H1 (cell line): Measurements from ENCODE around the gene BACE1. TPM values are rescaled to one million over a fixed set of nuclear protein-coding genes. Genes with fewer than 3 reads are reported as not detected.
A peak's percentile ranks its signal among the peaks of the same experiment; 100 is the strongest.

Source experiments
- CTCF ChIA-PET: fragments of 300-600 bp; sonication (Branson Sonifier 250); formaldehyde crosslinking; loops from one replicate; lab custom pipeline; 2021; ENCODE audit not compliant: partially characterized antibody; lab: Charles Lee
- POLR2A ChIA-PET: fragments of 300-600 bp; sonication (Branson Sonifier 250); formaldehyde crosslinking; loops from one replicate; lab custom pipeline; 2021; ENCODE audit warnings: inconsistent platforms; ENCODE audit not compliant: partially characterized antibody; lab: Charles Lee
- DNase-seq, 2 experiments: peaks; one replicate each; pipeline versions ENCODE4 v3.0.0 to v3.0.0-alpha.2; 2010 to 2022; ENCODE audit warnings: low spot score in 2 of 2, low read depth in 1 of 2, mixed read lengths in 1 of 2
- FAIRE-seq: peaks from 2 replicates; lab custom pipeline; 2011; peaks lifted over from hg19 to GRCh38; lab: Jason Lieb, UNC
- H2AFZ ChIP-seq: 2 replicates; pipeline ENCODE4 v1.8.1; 2012; ENCODE audit warnings: low read length, inconsistent platforms
- H2AK5ac ChIP-seq: 2 replicates; pipeline ENCODE4 v1.6.1; 2013; ENCODE audit warnings: low read depth, low read length
- H2BK120ac ChIP-seq: replicated peaks from 2 replicates; pipeline ENCODE3; 2013; ENCODE audit warnings: low read depth, low read length, inconsistent platforms
- H2BK12ac ChIP-seq: 2 replicates; pipeline ENCODE4 v1.6.1; 2013; ENCODE audit warnings: low read depth, low read length
- H2BK15ac ChIP-seq: 2 replicates; pipeline ENCODE4 v1.6.1; 2013; ENCODE audit warnings: low read length
- H2BK20ac ChIP-seq: 2 replicates; pipeline ENCODE4 v1.6.1; 2013; ENCODE audit warnings: low read length
- H2BK5ac ChIP-seq: 2 replicates; pipeline ENCODE4 v1.6.1; 2013; ENCODE audit warnings: low read depth, low read length
- H3K14ac ChIP-seq: 2 replicates; pipeline ENCODE4 v1.6.1; 2013; ENCODE audit warnings: inconsistent platforms; ENCODE audit not compliant: insufficient read length
- H3K18ac ChIP-seq: 2 replicates; pipeline ENCODE4 v1.6.1; 2013; ENCODE audit warnings: low read length; ENCODE audit errors: extremely low read depth
- H3K23ac ChIP-seq: 2 replicates; pipeline ENCODE4 v1.6.1; 2013; ENCODE audit warnings: inconsistent platforms; ENCODE audit not compliant: insufficient read length
- H3K23me2 ChIP-seq: 2 replicates; pipeline ENCODE4 v1.6.1; 2013; ENCODE audit warnings: low read depth, low read length
- H3K27ac ChIP-seq: 2 replicates; pipeline ENCODE4 v1.6.1; 2011; ENCODE audit warnings: low read depth, low read length, inconsistent platforms
- H3K27me3 ChIP-seq, 4 experiments: replicated peaks in 1 of 4; 1 replicate in 1 of 4; 2 replicates in 3 of 4; pipeline versions ENCODE4 v1.6.1 to v1.8.1; 2011 to 2013; ENCODE audit warnings: low read length in 3 of 4, mild to moderate bottlenecking in 3 of 4, inconsistent platforms in 2 of 4, mixed read lengths in 2 of 4, moderate library complexity in 1 of 4; ENCODE audit not compliant: control insufficient read depth in 3 of 4, insufficient read depth in 3 of 4; ENCODE audit errors: extremely low read depth in 1 of 4
- H3K36me3 ChIP-seq, 4 experiments: 2 replicates each; pipeline versions ENCODE4 v1.6.1 to v1.8.1; 2011 to 2013; ENCODE audit warnings: mild to moderate bottlenecking in 4 of 4, low read length in 3 of 4, moderate library complexity in 2 of 4, control low read depth in 1 of 4, inconsistent platforms in 1 of 4; ENCODE audit not compliant: insufficient read depth in 4 of 4, control insufficient read depth in 2 of 4
- H3K4ac ChIP-seq: replicated peaks from 2 replicates; pipeline ENCODE3; 2013; ENCODE audit warnings: low read length, low read depth, mixed read lengths, inconsistent platforms; ENCODE audit not compliant: insufficient read length
- H3K4me1 ChIP-seq, 4 experiments: replicated peaks in 1 of 4; 1 replicate in 1 of 4; 2 replicates in 3 of 4; pipeline versions ENCODE4 v1.6.1 to v1.8.1; 2011 to 2013; ENCODE audit warnings: low read length in 3 of 4, inconsistent platforms in 2 of 4, mixed read lengths in 1 of 4; ENCODE audit not compliant: insufficient read depth in 4 of 4, control insufficient read depth in 3 of 4
- H3K4me2 ChIP-seq, 2 experiments: 2 replicates each; pipeline versions ENCODE4 v1.6.1 to v1.8.1; 2011 to 2013; ENCODE audit warnings: low read depth in 2 of 2, low read length in 2 of 2, control low read depth in 1 of 2, inconsistent platforms in 1 of 2, mild to moderate bottlenecking in 1 of 2; ENCODE audit not compliant: insufficient read depth in 1 of 2
- H3K4me3 ChIP-seq, 4 experiments: fragments of 200-600, 300-600 bp in 1 of 4; sonication (generic), shearing (Covaris generic), sonication (Bioruptor Twin) in 1 of 4; 2 replicates each; pipeline versions ENCODE4 v1.5.1 to v1.8.1; 2011 to 2016; ENCODE audit warnings: low read length in 4 of 4, low read depth in 3 of 4, control low read depth in 2 of 4, inconsistent platforms in 2 of 4, mild to moderate bottlenecking in 2 of 4, mixed read lengths in 1 of 4, moderate library complexity in 1 of 4; ENCODE audit not compliant: insufficient read depth in 2 of 4; ENCODE audit errors: extremely low read depth in 1 of 4
- H3K56ac ChIP-seq: replicated peaks from 2 replicates; pipeline ENCODE3; 2013; ENCODE audit warnings: low read depth, mild to moderate bottlenecking, mixed read lengths, low read length, inconsistent platforms; ENCODE audit not compliant: insufficient read length
- H3K79me1 ChIP-seq: 2 replicates; pipeline ENCODE4 v1.6.1; 2013; ENCODE audit warnings: low read depth, low read length, control low read depth
- H3K79me2 ChIP-seq, 2 experiments: 2 replicates each; pipeline versions ENCODE4 v1.6.1 to v1.8.1; 2012 to 2013; ENCODE audit warnings: low read length in 2 of 2, mild to moderate bottlenecking in 2 of 2, inconsistent platforms in 1 of 2; ENCODE audit not compliant: insufficient read depth in 2 of 2, control insufficient read depth in 1 of 2
- H3K9ac ChIP-seq, 4 experiments: replicated peaks in 1 of 4; 1 replicate in 1 of 4; 2 replicates in 3 of 4; pipeline versions ENCODE4 v1.6.1 to v1.8.1; 2011 to 2013; ENCODE audit warnings: low read depth in 3 of 4, low read length in 3 of 4, control low read depth in 2 of 4, mild to moderate bottlenecking in 2 of 4, moderate library complexity in 2 of 4, inconsistent platforms in 1 of 4; ENCODE audit errors: extremely low read depth in 1 of 4
- H3K9me3 ChIP-seq, 2 experiments: 2 replicates each; pipeline versions ENCODE4 v1.6.1 to v1.8.1; 2012 to 2013; ENCODE audit warnings: mild to moderate bottlenecking in 2 of 2, moderate library complexity in 2 of 2, control low read depth in 1 of 2, inconsistent platforms in 1 of 2, low read depth in 1 of 2, low read length in 1 of 2, mixed read lengths in 1 of 2; ENCODE audit not compliant: insufficient read depth in 2 of 2
- H4K20me1 ChIP-seq, 2 experiments: replicated peaks in 1 of 2; 2 replicates each; pipeline versions ENCODE3 to v1.8.1; 2011 to 2013; ENCODE audit warnings: inconsistent platforms in 2 of 2, low read length in 2 of 2, mild to moderate bottlenecking in 1 of 2; ENCODE audit not compliant: insufficient read depth in 2 of 2, control insufficient read depth in 1 of 2
- H4K5ac ChIP-seq: 2 replicates; pipeline ENCODE4 v1.6.1; 2013; ENCODE audit warnings: low read length, low read depth, mixed read lengths, inconsistent platforms; ENCODE audit not compliant: insufficient read length
- H4K8ac ChIP-seq: 2 replicates; pipeline ENCODE4 v1.8.0; 2013; ENCODE audit warnings: mild to moderate bottlenecking, moderate library complexity, low read length, inconsistent platforms; ENCODE audit not compliant: insufficient read depth; ENCODE audit errors: extremely low read depth
- H4K91ac ChIP-seq: replicated peaks from 2 replicates; pipeline ENCODE3; 2013; ENCODE audit warnings: low read length, mixed read lengths, inconsistent platforms; ENCODE audit not compliant: insufficient read length
- ATF2 ChIP-seq: IDR thresholded peaks from 2 replicates; pipeline ENCODE4 v1.6.1; 2012; ENCODE audit warnings: low read length, inconsistent platforms
- EP300 ChIP-seq, 2 experiments: IDR thresholded peaks; 1 replicate in 1 of 2; 2 replicates in 1 of 2; pipeline ENCODE4 v1.6.1; 2011 to 2012; ENCODE audit warnings: low read depth in 2 of 2, low read length in 2 of 2, mild to moderate bottlenecking in 2 of 2, borderline replicate concordance in 1 of 2, inconsistent platforms in 1 of 2, moderate library complexity in 1 of 2
- FOSL1 ChIP-seq: IDR thresholded peaks from 2 replicates; pipeline ENCODE4 v1.6.1; 2011; ENCODE audit warnings: mild to moderate bottlenecking, low read depth, low read length, moderate library complexity; ENCODE audit not compliant: insufficient read depth
- GABPA ChIP-seq: IDR thresholded peaks from 2 replicates; pipeline ENCODE4 v1.6.1; 2011; ENCODE audit warnings: mild to moderate bottlenecking, low read length, moderate library complexity, borderline replicate concordance; ENCODE audit not compliant: insufficient read depth
- NRF1 ChIP-seq: IDR thresholded peaks from 2 replicates; pipeline ENCODE4 v1.6.1; 2011; ENCODE audit warnings: mild to moderate bottlenecking, low read depth, low read length, improper control_type of control experiment
- SRF ChIP-seq: IDR thresholded peaks from 2 replicates; pipeline ENCODE4 v1.6.1; 2011; ENCODE audit warnings: mild to moderate bottlenecking, low read depth, low read length, moderate library complexity
- TAF1 ChIP-seq: IDR thresholded peaks from 2 replicates; pipeline ENCODE4 v1.6.1; 2011; ENCODE audit warnings: mild to moderate bottlenecking, low read depth, low read length
- TAF7 ChIP-seq: optimal IDR thresholded peaks from 2 replicates; pipeline ENCODE3; 2011; ENCODE audit warnings: low read depth, mild to moderate bottlenecking, inconsistent platforms, low read length, moderate library complexity, borderline replicate concordance
- ZNF274 ChIP-seq: IDR thresholded peaks from 2 replicates; pipeline ENCODE4 v1.7.0; 2012; ENCODE audit warnings: low read length, borderline replicate concordance; ENCODE audit errors: extremely low read depth
- WGBS, 2 experiments: shearing (Covaris generic) in 1 of 2; methylation state at CpG; one replicate each; pipeline versions ENCODE4 v1.1.6 to v1.1.7; 2013 to 2015; ENCODE audit warnings: low lambda C conversion rate in 2 of 2, mixed read lengths in 2 of 2, inconsistent platforms in 1 of 2, low coverage in 1 of 2, missing lambda C conversion rate in 1 of 2; ENCODE audit not compliant: insufficient replicate concordance in 2 of 2, insufficient coverage in 1 of 2, insufficient read length in 1 of 2; ENCODE audit errors: extremely low coverage in 1 of 2, missing lambda C conversion rate in 1 of 2; 5-methylcytosine and 5-hydroxymethylcytosine counted together
- polyA plus RNA-seq, 7 experiments: library from polyadenylated mRNA; depleted of rRNA in 3 of 7; stranded (reverse) in 5 of 7; unstranded in 2 of 7; fragments of >200 nt in 5 of 7; fragments of 200-250 nt in 2 of 7; gene quantifications; 1 replicate in 5 of 7; 2 replicates in 1 of 7; 4 replicates in 1 of 7; pipeline versions ENCODE4 v1.2.1 to v1.2.3, GENCODE V29; 2011 to 2013; ENCODE audit warnings: missing spikeins in 2 of 7, mixed read lengths in 2 of 7
- total RNA-seq: library from RNA; stranded (reverse); fragmentation: NEBNext Ultra II Directional; extraction: Animal tissue kit (Norgen Biotek cat#: 25700); gene quantifications from 2 replicates; pipeline ENCODE4 v1.2.1, GENCODE V29; 2021

BACE1 gene
- total and polyA plus RNA-seq, 2 of the 8 experiments (the other 6 are each of a cell fraction or from before 2014, with no cell fraction given), result 7.7 to 7.9 TPM

- H4K8ac ChIP-seq, result no peak overlapping the region
- POLR2A ChIA-PET, result interaction anchor here (0.9 to 2.0 kb wide), 6 partner anchors 12 to 23 kb away, joined by 3 to 6 read pairs (median 4); partner anchors contain the start of genes BACE1 and BACE1-AS
- no peak for DNase-seq
Observed at GRCh38 chr11:117303101-117303500, 13.0 kb downstream of the BACE1 start.

More at GRCh38 chr11:117303101-117303500, 13.0 kb downstream of the BACE1 start:
- Histone ChIP-seq H2BK15ac (peak overlapping the region; percentile 10; the same call in 1 of the 2 replicates), H4K91ac (no peak overlapping the region), H3K36me3 (no peaks in the 10 kb centered on the region), H3K27me3 (no peaks in the 10 kb centered on the region), H2BK12ac (peak overlapping the region; percentile 46; the same call in 1 of the 2 replicates), H3K18ac (0 out of 2 replicates have a peak overlapping the region, but pooled peaks have one; percentile 20), H2BK5ac (peak overlapping the region; percentile 79; the same call in 1 of the 2 replicates), H3K27ac (no peak overlapping the region), H3K23me2 (no peaks in the 10 kb centered on the region), H3K79me2 (no peaks in the 10 kb centered on the region), H3K4ac (no peak overlapping the region), H3K14ac (no peak overlapping the region), H2AFZ (no peak overlapping the region), H2BK20ac (no peak overlapping the region), H3K4me3 (no peak overlapping the region), H3K23ac (no peak overlapping the region), H4K20me1 (no peaks in the 10 kb centered on the region), H3K79me1 (no peaks in the 10 kb centered on the region), H2BK120ac (no peak overlapping the region), H3K9me3 (no peaks in the 10 kb centered on the region), H3K4me1 (peaks cover 7 to 23% (median 15%) of the 10 kb centered on the region in 4 experiments), H3K4me2 (no peak overlapping the region), H2AK5ac (no peak overlapping the region; the same call in 1 of the 2 replicates), H4K5ac (no peak overlapping the region), H3K56ac (no peak overlapping the region), H3K9ac (no peak overlapping the region)
- TF ChIP-seq TAF7 (no peak), ZNF274 (no peak), NRF1 (no peak), SRF (no peak), ATF2 (no peak), GABPA (no peak), EP300 (IDR thresholded peaks at IDR 0.05; ENCODE audit: borderline replicate concordance in 1 of 2, low read depth in 2 of 2, low read length in 2 of 2) (no peak), FOSL1 (no peak), TAF1 (no peak)
- CTCF ChIA-PET, result interaction anchor here (0.7 to 1.6 kb wide), 7 partner anchors 12 to 519 kb away, joined by 3 read pairs; partner anchors contain the start of gene BACE1-AS
- FAIRE-seq, result no peak
- 77% methylated on average over 4 of the region's 4 CpGs; no CpG with 5 or more reads in 1 of the 2 experiments for WGBS, 2 experiments
